Astrocyte of the cerebellum (primary cell): Measurements from ENCODE around the gene C17orf75.
A peak's percentile ranks its signal among the peaks of the same experiment; 100 is the strongest.
"Not testable (repeated sequence)": the region's sequence is repeated elsewhere in the genome, so short reads cannot be mapped to it uniquely, and the experiment has no call there.

Experiments
- DNase-seq: peaks from one replicate; pipeline ENCODE4 v3.0.0-alpha.2; 2011; ENCODE audit warnings: low read depth
- H3K4me3 ChIP-seq: 2 replicates; pipeline ENCODE4 v1.5.1; 2011; ENCODE audit warnings: mild to moderate bottlenecking, low read depth, low read length, moderate library complexity
- in situ Hi-C: cut with HindIII; loops from 2 replicates; pipeline ENCODE4 v1.10.0; 2017; ENCODE audit warnings: low sequenced_read_pairs
- TF ChIP-seq, protein P1 (sequence below): IDR thresholded peaks from 2 replicates; pipeline ENCODE4 v1.5.1; 2012; ENCODE audit warnings: low read length, low read depth, moderate library complexity, mild to moderate bottlenecking; ENCODE audit errors: missing control alignments

The C17orf75 gene

DNA sequence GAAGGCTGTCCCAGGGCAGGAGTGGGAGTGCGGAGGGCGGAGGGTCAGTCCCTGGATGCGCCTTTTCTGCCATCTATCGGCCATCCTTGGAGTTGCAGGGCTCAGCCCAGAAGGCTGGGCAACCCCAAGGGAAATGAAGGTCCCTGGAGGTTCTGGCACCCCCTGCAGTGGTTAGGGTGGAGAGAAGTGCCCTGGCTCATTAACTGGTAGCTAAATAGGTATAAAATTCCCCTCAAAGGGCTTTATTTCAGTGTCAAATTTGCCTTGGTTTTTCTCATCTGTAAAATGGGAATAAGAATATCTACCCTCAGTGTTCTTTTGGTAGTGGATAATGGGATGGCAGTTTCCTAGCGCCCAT, 22.4 kb downstream of the C17orf75 start:
- DNase-seq, result peak; percentile 15
- H3K4me3 ChIP-seq, result no peak overlapping the region
- TF ChIP-seq, protein P1, sequence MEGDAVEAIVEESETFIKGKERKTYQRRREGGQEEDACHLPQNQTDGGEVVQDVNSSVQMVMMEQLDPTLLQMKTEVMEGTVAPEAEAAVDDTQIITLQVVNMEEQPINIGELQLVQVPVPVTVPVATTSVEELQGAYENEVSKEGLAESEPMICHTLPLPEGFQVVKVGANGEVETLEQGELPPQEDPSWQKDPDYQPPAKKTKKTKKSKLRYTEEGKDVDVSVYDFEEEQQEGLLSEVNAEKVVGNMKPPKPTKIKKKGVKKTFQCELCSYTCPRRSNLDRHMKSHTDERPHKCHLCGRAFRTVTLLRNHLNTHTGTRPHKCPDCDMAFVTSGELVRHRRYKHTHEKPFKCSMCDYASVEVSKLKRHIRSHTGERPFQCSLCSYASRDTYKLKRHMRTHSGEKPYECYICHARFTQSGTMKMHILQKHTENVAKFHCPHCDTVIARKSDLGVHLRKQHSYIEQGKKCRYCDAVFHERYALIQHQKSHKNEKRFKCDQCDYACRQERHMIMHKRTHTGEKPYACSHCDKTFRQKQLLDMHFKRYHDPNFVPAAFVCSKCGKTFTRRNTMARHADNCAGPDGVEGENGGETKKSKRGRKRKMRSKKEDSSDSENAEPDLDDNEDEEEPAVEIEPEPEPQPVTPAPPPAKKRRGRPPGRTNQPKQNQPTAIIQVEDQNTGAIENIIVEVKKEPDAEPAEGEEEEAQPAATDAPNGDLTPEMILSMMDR, result peak; percentile 98
- in situ Hi-C loops, result no loop called here

DNA sequence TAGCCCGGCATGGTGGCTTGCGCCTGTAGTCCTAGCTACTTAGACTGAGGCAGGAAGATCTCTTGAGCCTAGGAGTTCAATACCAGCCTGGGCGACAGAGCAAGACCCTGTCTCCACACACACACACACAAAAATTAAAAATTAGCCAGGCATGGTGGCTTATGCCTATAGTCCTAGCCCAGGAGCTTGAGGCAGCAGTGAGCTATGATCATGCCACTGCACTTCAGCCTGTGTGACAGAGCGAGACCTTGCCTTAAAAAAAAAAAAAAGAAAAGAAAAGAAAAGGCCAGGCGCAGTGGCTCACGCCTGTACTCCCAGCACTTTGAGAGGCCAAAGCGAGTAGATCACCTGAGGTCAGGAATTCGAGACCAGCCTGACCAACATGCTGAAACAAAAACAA, 23.9 kb downstream of the C17orf75 start:
- no peak overlapping the region for H3K4me3 ChIP-seq
- TF ChIP-seq, protein P1, result no peak
- no peak for DNase-seq
- in situ Hi-C loops, result no loop called here

DNA sequence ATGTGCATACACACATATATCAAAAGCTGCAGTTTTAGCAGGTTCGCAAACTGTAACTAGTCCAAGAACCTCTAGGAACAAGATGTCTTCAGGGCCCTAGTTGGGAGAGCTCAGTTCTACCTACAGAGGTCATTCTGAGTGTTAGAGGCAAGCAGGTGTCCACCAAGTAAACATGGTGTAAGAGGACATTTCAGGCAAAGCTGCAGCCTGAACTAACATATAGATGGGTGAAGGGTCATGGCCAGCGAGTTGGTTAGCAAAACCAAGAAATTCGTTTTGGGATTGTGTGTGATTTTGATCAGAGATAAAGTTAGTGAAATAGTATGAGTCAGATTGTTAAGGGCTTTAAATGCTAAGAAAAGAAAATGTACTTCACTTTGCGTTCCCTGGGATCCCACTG, 24.6 kb downstream of the C17orf75 start:
- TF ChIP-seq, protein P1, result no peak
- in situ Hi-C loops, result no loop called here
- H3K4me3 ChIP-seq, result no peak overlapping the region
- DNase-seq, result no peak

DNA sequence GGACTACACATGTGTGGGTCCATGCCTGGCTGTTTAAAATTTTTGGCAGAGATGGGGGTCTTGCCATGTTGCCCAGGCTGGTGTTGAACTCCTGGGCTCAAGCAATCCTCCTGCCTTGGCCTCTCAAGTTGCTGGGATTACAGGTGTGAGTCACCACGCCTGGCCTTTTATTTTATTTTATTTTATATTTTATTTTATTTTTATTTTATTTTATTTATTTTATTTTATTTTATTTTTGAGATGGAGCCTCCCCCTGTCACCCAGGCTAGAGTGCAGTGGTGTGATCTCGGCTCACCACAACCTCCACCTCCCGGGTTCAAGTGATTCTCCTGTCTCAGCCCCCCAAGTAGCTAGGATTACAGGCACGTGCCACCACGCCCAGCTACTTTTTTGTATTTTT, 25.3 kb downstream of the C17orf75 start:
- DNase-seq, H3K4me3 ChIP-seq, in situ Hi-C loops: not testable (repeated sequence)

DNA sequence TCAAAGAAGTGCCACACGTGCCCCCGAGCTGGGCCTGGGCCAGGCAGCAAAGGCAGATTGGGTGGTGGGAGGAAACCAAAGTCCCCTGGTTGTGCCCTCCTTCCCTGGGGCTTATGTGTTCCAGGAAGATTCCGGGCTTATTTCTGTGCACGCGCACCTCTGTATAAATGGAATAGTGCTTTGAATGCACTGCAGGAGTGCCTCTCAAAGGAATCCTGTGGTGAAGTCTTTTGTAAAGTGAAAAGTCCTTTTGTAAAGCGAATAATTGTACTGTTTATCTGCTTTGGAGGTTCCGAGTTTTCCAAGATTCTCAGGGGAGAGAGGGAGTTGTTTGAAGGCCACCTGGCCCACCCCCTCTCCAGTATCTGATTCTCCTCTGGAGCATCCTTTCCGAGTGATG, 26.8 kb downstream of the C17orf75 start:
- no peak for DNase-seq
- in situ Hi-C loops, result no loop called here
- H3K4me3 ChIP-seq, result no peak overlapping the region
- TF ChIP-seq, protein P1, result no peak

DNA sequence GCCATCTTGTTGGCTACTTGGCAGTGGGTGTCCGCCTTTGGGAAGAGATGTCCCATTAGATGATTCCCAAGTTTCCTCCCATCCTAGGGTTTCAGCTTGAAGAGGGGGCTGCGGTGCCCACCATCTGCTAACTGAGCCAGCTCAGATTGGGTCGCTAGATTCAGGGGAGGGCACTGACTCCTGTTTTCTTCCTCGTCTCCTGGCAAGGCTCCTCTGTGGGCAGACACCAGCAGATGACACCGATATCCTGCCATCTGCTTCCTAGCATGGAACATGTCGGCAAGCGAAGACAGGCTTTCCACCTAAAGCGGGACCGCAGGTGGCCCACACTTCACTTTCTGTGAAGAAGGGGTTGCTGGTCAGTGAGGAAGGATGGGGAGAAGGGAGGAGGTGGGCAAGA, 27.3 kb downstream of the C17orf75 start:
- TF ChIP-seq, protein P1, result no peak
- H3K4me3 ChIP-seq, result no peak overlapping the region
- in situ Hi-C loops, result no loop called here
- DNase-seq, result no peak

DNA sequence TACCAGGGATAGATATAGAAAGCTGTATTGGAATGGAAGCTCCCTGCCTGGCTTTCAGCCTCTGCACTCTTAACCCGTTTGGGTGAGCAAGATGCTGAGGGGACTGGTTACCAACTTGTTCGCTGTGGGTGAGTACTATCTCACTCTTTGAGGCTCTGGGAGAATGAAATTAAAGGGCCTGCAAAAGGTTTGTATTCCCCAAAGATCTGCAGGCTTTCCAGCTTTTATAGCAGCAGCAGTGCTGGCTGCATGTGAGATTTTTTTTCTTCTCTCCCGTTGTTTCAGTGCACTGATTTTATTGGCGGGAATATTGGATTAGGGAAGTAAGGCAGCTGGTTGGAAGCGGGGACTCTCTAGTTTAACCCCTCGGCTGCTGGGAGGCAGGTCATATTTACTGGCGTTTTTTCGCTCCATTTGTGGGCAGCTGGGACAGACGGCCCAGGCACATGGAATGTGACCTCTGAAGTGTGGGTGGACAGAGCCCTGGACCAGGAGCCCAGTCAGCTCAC, 30.9 kb downstream of the C17orf75 start:
- no peak for DNase-seq
- TF ChIP-seq, protein P1, result no peak
- H3K4me3 ChIP-seq, result no peak overlapping the region
- in situ Hi-C loops, result no loop called here
